Psoas muscle (tissue), 8 donors: Measurements from ENCODE around the gene VPS37B. TPM values are rescaled to one million over a fixed set of nuclear protein-coding genes. Genes with fewer than 3 reads are reported as not detected.
A peak's percentile ranks its signal among the peaks of the same experiment; 100 is the strongest.
"Not testable (repeated sequence)": the region's sequence is repeated elsewhere in the genome, so short reads cannot be mapped to it uniquely, and the experiment has no call there.

ENCODE experiments used
- ATAC-seq, 4 donors: fragments of 200-7000 bp; cut with Tn5 transposase; one replicate each; pipeline ENCODE4 v1.9.1; 2020; ENCODE audit warnings: moderate library complexity in 3 of 4, mild to moderate bottlenecking in 2 of 4
- DNase-seq, 2 donors: peaks; one replicate each; pipeline ENCODE4 v3.0.0-alpha.2; 2020
- H3K27ac ChIP-seq: fragments of 200-600 bp; one replicate; pipeline ENCODE4 v1.8.0; 2022
- H3K27me3 ChIP-seq, 3 donors: fragments of 200-600 bp in 1 of 3; one replicate each; pipeline versions ENCODE4 v1.6.1 to v1.8.0; 2013 to 2022; ENCODE audit warnings: low read length in 2 of 3, mild to moderate bottlenecking in 2 of 3, moderate library complexity in 1 of 3; ENCODE audit not compliant: insufficient read depth in 3 of 3
- H3K36me3 ChIP-seq, 2 donors: fragments of 200-600 bp in 1 of 2; one replicate each; pipeline versions ENCODE4 v1.6.1 to v1.8.0; 2013 to 2022; ENCODE audit warnings: low read depth in 1 of 2, mild to moderate bottlenecking in 1 of 2, moderate library complexity in 1 of 2; ENCODE audit not compliant: insufficient read depth in 1 of 2
- H3K4me1 ChIP-seq: fragments of 200-600 bp; one replicate; pipeline ENCODE4 v1.8.0; 2022
- H3K4me3 ChIP-seq: fragments of 200-600 bp; one replicate; pipeline ENCODE4 v1.8.0; 2022; ENCODE audit warnings: mild to moderate bottlenecking
- H3K9me3 ChIP-seq: fragments of 200-600 bp; one replicate; pipeline ENCODE4 v1.8.0; 2022
- WGBS, 3 donors: extraction: QIAGEN DNeasy Blood & Tissue Kit; methylation state at CpG; one replicate each; pipeline versions ENCODE4 v1.1.6 to v1.1.7; 2013; 5-methylcytosine and 5-hydroxymethylcytosine counted together
- intact Hi-C, 2 donors: fragments of 100-400 bp; cut with DNase I; formaldehyde crosslinking; loops; one replicate each; pipeline versions ENCODE4 v1.11.0 to v1.14.2; 2022
- polyA plus RNA-seq, 3 donors: library from polyadenylated mRNA; stranded (reverse); fragments of 200-250 nt; gene quantifications; one replicate each; pipeline ENCODE4 v1.2.3, GENCODE V29; 2013
- total RNA-seq, 4 donors: library from RNA; stranded (reverse); fragmentation: NEBNext Ultra II Directional in 2 of 4; extraction: Animal tissue kit (Norgen Biotek cat#: 25700) in 2 of 4; gene quantifications; one replicate each; pipeline versions ENCODE4 v1.2.1 to v1.2.4, GENCODE V29; 2021 to 2023
- TF ChIP-seq, protein P1 (sequence below): fragments of 200-600 bp; IDR thresholded peaks from one replicate; pipeline ENCODE4 v1.8.0; 2022; ENCODE audit warnings: antibody characterized with exemption
- donor health status: healthy with polysubstance abuse.
- donor health status: DM: no; HTN: no; CAD: no; lungs with moderate emphysema.
- donor health status: Bipolar disorder and iron deficiency.
- donor health status: healthy.
- donor health status: DM: yes; HTN: yes; CAD: no.
- donor health status: DM: no; HTN: no; CAD: no.
- donor health status: DM: no; HTN: no; CAD: no.
- donor health status: DM: yes; HTN: yes; CAD: no.

Gene VPS37B
- total and polyA plus RNA-seq, 7 donors = 3.2 to 11.1 (median 8.9) TPM

DNA sequence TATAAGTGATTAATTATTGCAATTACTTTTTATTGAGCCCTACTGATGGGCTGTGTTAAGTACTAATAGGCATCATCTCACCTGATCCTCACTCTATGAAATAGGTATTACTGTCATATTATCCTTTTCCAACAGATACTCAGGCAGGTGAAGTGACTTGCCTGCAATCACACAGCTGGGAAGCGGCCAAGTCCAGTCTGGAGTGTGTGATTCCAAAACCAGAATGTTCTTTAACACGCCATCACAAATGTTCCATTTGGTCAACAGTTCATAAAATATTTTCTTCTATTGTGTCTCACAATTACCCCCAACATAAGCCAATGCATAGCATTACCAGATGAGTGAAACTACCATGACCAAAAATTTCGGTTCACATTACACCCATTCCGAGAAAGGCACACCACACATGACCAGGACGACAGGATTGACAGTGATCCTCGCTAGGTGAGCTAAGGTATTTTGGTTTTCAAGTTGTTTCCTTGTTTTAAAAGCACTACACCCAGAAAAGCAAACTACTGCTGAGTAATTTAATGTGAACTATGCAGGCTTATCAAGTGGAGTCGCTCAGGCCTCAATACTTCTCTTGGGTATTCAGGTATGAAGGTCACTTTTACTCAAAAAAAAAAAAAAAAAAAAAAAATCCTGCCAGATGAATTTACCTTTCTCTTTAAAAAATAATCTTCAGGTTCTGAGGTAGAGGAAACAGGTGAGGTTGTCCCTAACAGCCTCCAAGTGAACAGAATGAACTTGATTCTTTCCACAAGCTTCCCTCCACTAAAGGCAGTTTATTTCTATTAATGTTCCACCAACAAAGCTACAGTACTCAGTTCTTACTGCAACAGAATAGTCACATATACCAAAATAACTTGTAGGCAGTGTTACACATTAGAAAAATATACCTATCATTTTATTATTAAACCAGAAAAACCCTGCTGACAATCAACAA is 2.4 kb downstream of the VPS37B start:
- Histone ChIP-seq H3K9me3 (no peaks in the 10 kb centered on the region), H3K4me3 (peak overlapping the region; percentile 78), H3K4me1 (peaks cover 55% of the 10 kb centered on the region), H3K27ac (peak overlapping the region; percentile 80), H3K27me3 (no peaks in the 10 kb centered on the region), H3K36me3 (no peaks in the 10 kb centered on the region)
- 51 to 75% (median 55%) methylated on average over 7 of the region's 7 CpGs for WGBS, 3 donors
- intact Hi-C loops = no loop called here
- ATAC-seq (no peak), DNase-seq (no peak)
- TF ChIP-seq, protein P1, sequence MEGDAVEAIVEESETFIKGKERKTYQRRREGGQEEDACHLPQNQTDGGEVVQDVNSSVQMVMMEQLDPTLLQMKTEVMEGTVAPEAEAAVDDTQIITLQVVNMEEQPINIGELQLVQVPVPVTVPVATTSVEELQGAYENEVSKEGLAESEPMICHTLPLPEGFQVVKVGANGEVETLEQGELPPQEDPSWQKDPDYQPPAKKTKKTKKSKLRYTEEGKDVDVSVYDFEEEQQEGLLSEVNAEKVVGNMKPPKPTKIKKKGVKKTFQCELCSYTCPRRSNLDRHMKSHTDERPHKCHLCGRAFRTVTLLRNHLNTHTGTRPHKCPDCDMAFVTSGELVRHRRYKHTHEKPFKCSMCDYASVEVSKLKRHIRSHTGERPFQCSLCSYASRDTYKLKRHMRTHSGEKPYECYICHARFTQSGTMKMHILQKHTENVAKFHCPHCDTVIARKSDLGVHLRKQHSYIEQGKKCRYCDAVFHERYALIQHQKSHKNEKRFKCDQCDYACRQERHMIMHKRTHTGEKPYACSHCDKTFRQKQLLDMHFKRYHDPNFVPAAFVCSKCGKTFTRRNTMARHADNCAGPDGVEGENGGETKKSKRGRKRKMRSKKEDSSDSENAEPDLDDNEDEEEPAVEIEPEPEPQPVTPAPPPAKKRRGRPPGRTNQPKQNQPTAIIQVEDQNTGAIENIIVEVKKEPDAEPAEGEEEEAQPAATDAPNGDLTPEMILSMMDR = no peak

DNA sequence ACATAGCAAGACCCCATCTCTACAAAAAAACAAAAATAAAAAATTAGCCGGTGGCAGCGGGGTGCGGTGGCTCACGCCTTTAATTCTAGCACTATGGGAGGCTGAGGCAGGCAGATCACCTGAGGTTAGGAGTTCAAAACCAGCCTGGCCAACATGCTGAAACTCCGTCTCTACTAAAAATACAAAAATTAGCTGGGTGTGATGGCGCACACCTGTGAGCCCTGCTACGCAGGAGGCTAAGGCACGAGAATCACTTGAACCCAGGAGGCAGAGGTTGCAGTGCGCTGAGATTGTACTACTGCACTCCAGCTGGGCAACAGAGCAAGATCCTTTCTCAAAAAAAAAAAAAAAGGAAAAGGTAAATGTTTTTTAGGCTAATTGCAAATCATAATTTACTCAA is 3.2 kb downstream of the VPS37B start:
- whole genome bisulfite sequencing, 3 donors = 95 to 96% (median 95%) methylated on average over 9 of the region's 9 CpGs
- H3K27me3 ChIP-seq, intact Hi-C loops, H3K36me3 ChIP-seq, ATAC-seq, DNase-seq, H3K9me3 ChIP-seq, H3K27ac ChIP-seq: not testable (repeated sequence)
- H3K4me1 ChIP-seq = peaks cover 62% of the 10 kb centered on the region
- peak overlapping the region; percentile 33 for H3K4me3 ChIP-seq

DNA sequence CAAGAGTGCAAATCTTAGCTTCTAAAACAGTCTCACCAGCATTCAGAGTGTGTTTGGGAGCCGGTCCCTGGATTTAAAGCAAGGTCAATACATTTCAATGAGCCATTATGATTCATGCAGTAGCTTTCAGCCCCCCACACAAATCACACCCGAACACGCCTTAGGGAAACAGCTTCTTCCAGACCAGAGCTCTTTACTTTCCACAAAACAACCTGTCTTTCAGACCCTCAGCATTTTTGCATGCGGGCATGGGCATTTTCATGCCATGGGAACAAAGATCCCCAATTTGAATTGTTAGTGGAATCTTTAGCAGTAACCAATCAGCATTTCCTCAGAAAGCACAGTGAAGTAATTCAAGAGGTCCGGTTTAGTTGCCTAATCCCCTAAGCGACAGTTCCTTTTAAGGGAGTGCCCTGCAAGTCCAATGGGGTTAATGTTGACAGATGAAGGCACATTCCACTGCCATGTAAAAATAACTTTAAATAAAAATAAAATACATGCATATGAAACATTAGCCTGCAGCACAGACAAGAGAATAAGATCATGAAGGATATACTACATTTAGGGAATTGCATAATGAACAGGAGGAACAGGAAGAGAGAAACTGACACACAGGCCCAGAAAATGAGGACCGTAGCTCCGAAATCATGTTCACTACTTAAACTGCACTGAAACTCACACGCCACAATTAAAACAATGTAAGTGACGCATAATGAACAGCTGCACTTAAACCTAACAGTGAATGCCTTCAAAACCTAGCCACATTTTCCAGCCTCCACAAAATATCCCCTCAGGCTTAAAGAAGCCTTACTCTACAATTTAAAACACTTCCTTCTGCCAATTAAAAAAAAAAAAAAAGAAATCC is 4.0 kb downstream of the VPS37B start:
- TF ChIP-seq, protein P1 = no peak
- Histone ChIP-seq H3K9me3 (no peaks in the 10 kb centered on the region), H3K27ac (peak overlapping the region; percentile 55), H3K4me1 (peaks cover 70% of the 10 kb centered on the region), H3K27me3 (no peaks in the 10 kb centered on the region), H3K36me3 (no peaks in the 10 kb centered on the region), H3K4me3 (peak overlapping the region; percentile 33)
- ATAC-seq = peak in 2 of 4 donors; percentile 30 to 37
- intact Hi-C loops = no loop called here
- 16 to 31% (median 19%) methylated on average over 10 of the region's 10 CpGs for WGBS, 3 donors
- no peak for DNase-seq

DNA sequence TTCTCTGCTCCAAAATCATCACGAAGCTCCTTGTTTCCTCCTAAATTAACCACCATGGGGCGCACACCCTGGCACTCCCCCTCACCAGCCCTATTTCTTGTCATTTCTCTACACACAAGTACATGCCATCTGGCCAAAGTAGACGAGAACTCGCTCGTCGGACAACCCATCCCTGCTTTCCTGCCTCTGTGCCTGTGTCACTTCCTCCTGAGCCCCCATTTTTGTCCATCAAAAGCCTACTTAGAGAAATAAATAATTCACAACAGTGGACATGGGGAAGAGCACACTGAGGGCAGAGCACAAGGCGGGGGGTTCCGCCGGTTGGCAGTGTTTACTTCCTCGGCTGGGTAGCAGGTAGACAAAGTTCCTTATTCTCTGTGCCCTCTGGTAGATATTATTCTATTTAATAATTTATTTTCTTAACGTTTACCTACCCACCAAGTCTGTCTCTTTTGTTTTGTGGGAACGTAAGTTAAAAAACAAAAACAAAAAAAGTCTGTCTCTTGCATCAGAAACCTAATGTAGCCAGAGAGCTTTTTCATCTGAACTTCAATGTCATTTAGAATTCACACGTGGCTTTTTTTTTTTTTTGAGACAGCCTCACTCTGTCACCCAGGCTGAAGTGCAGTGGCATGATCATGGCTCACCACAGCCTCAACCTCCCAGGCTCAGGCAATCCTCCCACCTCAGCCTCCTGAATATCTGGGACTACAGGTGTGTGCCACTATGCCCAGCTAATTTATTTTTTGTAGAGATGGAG is 6.0 kb downstream of the VPS37B start:
- Histone ChIP-seq H3K27ac (peak overlapping the region; percentile 70), H3K36me3 (no peaks in the 10 kb centered on the region), H3K4me1 (peaks cover 70% of the 10 kb centered on the region), H3K27me3 (no peaks in the 10 kb centered on the region), H3K4me3 (no peak overlapping the region), H3K9me3 (no peaks in the 10 kb centered on the region)
- WGBS, 3 donors = 74 to 79% (median 75%) methylated on average over 13 of the region's 13 CpGs
- no peak for DNase-seq
- intact Hi-C loops = no loop called here
- TF ChIP-seq, protein P1 = no peak
- ATAC-seq = no peak
